ENCODE results near the gene ELOVL4.

GRCh38 chr6:79895382-79896074, 51.8 kb downstream of the ELOVL4 start:
- TF ChIP-seq CTCF (IDR thresholded peaks at IDR 0.05; ENCODE audit: poor library complexity) = no peak
- no peak for TF ChIP-seq EZH2 (IDR thresholded peaks at IDR 0.05; ENCODE audit: borderline replicate concordance)
- TF ChIP-seq EZH2phosphoT487 (IDR thresholded peaks at IDR 0.05; ENCODE audit: low read depth, severe bottlenecking, unreplicated experiment) = no peak

Data from hepatocyte (in vitro differentiated cells).